Right lobe of liver (tissue), 6 donors: Measurements from ENCODE around the gene STAT3. TPM values are rescaled to one million over a fixed set of nuclear protein-coding genes. Genes with fewer than 3 reads are reported as not detected.
"Not testable (repeated sequence)": the region's sequence is repeated elsewhere in the genome, so short reads cannot be mapped to it uniquely, and the experiment has no call there.

ENCODE experiments used
- ATAC-seq, 4 donors: fragments of 200-7000 bp; cut with Tn5 transposase; one replicate each; pipeline ENCODE4 v1.9.1; 2020; ENCODE audit warnings: mild to moderate bottlenecking in 4 of 4, moderate library complexity in 4 of 4
- DNase-seq, 3 donors: peaks; one replicate each; pipeline ENCODE4 v3.0.0-alpha.2; 2020
- H3K27ac ChIP-seq, 3 donors: fragments of 200-600 bp; one replicate each; pipeline ENCODE4 v1.8.0; 2022
- H3K27me3 ChIP-seq, 2 donors: fragments of 200-600 bp; one replicate each; pipeline ENCODE4 v1.8.0; 2022
- H3K36me3 ChIP-seq, 4 donors: fragments of 200-600 bp; sonication (generic) in 1 of 4; one replicate each; pipeline versions ENCODE4 v1.5.1 to v1.8.0; 2017 to 2022; ENCODE audit warnings: control low read depth in 1 of 4
- H3K4me1 ChIP-seq, 4 donors: fragments of 200-600 bp; sonication (generic) in 1 of 4; one replicate each; pipeline versions ENCODE4 v1.5.1 to v1.8.0; 2017 to 2022; ENCODE audit warnings: control low read depth in 1 of 4
- H3K4me3 ChIP-seq, 3 donors: fragments of 200-600 bp; one replicate each; pipeline ENCODE4 v1.8.0; 2022
- H3K9me3 ChIP-seq, 4 donors: fragments of 200-600 bp; sonication (generic) in 1 of 4; one replicate each; pipeline versions ENCODE4 v1.5.1 to v1.8.0; 2017 to 2022; ENCODE audit warnings: control low read depth in 1 of 4
- POLR2A ChIP-seq: fragments of 450-650 bp; IDR thresholded peaks from one replicate; pipeline ENCODE4 v1.6.1; 2017; ENCODE audit warnings: antibody characterized with exemption, mild to moderate bottlenecking
- WGBS: methylation state at CpG from one replicate; pipeline ENCODE4 v1.1.6; 2018; ENCODE audit warnings: low coverage, low lambda C conversion rate; ENCODE audit not compliant: insufficient coverage; ENCODE audit errors: missing lambda C conversion rate; 5-methylcytosine and 5-hydroxymethylcytosine counted together
- intact Hi-C, 2 donors: fragments of 100-400 bp; cut with DNase I; formaldehyde crosslinking; loops; one replicate each; pipeline versions ENCODE4 v1.11.2 to v1.14.1; 2022
- total RNA-seq, 6 experiments: library from RNA; depleted of rRNA in 2 of 6; stranded (reverse); fragments of >200 nt in 2 of 6; fragmentation: NEBNext Ultra II Directional in 3 of 6; extraction: Animal tissue kit (Norgen Biotek cat#: 25700) in 3 of 6; gene quantifications; one replicate each; pipeline versions ENCODE4 v1.1.0 to v1.2.4, GENCODE V29; 2016 to 2023
- TF ChIP-seq, protein P1 (sequence below), 4 donors: fragments of 200-600 bp in 3 of 4; fragments of 450-650 bp in 1 of 4; IDR thresholded peaks; one replicate each; pipeline versions ENCODE4 v1.5.1 to v1.8.0; 2016 to 2022; ENCODE audit warnings: antibody characterized with exemption in 4 of 4, mild to moderate bottlenecking in 2 of 4
- donor health status: DM: no; HTN: yes; CAD: no.
- donor health status: DM: no; HTN: no; CAD: no.
- donor health status: DM: no; HTN: no; CAD: no.
- donor health status: DM: no; HTN: yes; CAD: no.
- donor health status: DM: no; HTN: yes; CAD: no.

STAT3 gene
- total RNA-seq, 6 experiments from 2014 or later = 108 to 267 (median 208) TPM

DNA sequence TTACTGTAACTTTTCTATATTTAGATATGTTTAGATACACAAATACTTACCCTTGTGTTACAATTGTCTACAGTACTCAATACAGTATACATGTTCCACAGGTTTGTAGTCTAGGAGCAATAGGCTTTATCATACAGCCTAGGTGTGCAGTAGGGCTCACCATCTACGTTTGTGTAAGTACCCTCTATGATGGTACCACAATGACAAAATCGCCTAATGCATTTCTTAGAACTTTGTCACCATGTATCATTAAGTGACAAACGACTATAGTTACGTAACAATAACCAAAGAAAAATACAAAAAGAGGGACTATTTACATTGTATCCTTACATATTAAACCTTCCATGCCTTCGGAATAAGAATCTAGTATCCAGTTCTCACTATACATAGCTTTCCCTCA lies 120.0 kb downstream of the STAT3 start:
- no peaks in the 10 kb centered on the region for H3K9me3 ChIP-seq
- DNase-seq = no peak
- no peak overlapping the region for H3K4me3 ChIP-seq
- H3K36me3 ChIP-seq = no peaks in the 10 kb centered on the region
- peaks cover 0 to 49% (median 12%) of the 10 kb centered on the region in 4 donors for H3K4me1 ChIP-seq
- no peaks in the 10 kb centered on the region for H3K27me3 ChIP-seq
- H3K27ac ChIP-seq = peak overlapping the region; percentile 76 to 91 (median 86)
- no peak for ATAC-seq
- intact Hi-C loops = no loop called here
- 52% methylated on average over 5 of the region's 5 CpGs for WGBS
- TF ChIP-seq, protein P1, sequence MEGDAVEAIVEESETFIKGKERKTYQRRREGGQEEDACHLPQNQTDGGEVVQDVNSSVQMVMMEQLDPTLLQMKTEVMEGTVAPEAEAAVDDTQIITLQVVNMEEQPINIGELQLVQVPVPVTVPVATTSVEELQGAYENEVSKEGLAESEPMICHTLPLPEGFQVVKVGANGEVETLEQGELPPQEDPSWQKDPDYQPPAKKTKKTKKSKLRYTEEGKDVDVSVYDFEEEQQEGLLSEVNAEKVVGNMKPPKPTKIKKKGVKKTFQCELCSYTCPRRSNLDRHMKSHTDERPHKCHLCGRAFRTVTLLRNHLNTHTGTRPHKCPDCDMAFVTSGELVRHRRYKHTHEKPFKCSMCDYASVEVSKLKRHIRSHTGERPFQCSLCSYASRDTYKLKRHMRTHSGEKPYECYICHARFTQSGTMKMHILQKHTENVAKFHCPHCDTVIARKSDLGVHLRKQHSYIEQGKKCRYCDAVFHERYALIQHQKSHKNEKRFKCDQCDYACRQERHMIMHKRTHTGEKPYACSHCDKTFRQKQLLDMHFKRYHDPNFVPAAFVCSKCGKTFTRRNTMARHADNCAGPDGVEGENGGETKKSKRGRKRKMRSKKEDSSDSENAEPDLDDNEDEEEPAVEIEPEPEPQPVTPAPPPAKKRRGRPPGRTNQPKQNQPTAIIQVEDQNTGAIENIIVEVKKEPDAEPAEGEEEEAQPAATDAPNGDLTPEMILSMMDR (IDR thresholded peaks at IDR 0.05) = no peak
- TF ChIP-seq POLR2A = no peak

DNA sequence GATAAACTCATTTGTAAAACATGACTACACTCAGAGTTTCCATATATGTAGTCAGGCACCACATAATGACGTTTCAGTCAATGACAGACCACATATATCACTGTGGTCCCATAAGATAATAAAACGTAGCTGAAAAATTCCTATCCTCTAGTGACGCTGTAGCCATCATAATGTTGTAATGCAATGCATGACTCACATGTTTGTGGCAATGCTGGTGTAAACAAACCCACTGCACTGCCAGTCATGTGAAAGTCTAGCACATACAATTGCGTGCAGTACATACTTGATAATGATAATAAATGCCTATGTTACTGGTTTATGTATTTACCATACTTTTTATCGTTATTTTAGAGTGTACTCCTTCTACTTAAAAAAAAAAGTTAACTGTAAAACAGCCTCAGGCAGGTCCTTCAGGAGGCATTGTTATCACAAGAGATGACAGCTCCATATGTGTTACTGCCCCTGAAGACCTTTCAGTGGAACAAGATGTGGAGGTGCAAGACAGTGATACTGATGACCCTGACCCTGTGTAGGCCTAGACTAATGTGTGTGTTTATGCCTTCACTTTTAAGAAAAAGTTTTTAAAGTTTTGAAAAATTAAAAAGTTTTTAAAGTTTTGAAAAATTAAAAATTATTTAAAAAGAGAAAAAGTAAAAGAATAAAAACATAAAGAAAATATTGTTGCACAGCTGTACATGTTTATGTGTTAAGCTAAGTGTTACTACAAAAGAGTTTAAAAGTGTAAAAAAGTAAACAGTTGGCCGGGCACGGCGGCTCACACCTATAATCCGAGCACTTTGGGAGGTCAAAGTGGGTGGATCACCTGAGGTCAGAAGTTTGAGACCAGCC lies 121.1 kb downstream of the STAT3 start:
- Histone ChIP-seq H3K27me3 (no peaks in the 10 kb centered on the region), H3K27ac (peak overlapping the region in 2 of 3 donors; percentile 26 to 86), H3K4me3 (no peak overlapping the region), H3K9me3 (no peaks in the 10 kb centered on the region), H3K4me1 (peaks cover 0 to 49% (median 12%) of the 10 kb centered on the region in 4 donors), H3K36me3 (no peaks in the 10 kb centered on the region)
- DNase-seq (no peak), ATAC-seq (peak; percentile 46 to 81 (median 58))
- intact Hi-C loops = no loop called here
- TF ChIP-seq, protein P1 (IDR thresholded peaks at IDR 0.05) = no peak
- TF ChIP-seq POLR2A = no peak
- WGBS = 28% methylated on average over 9 of the region's 9 CpGs

DNA sequence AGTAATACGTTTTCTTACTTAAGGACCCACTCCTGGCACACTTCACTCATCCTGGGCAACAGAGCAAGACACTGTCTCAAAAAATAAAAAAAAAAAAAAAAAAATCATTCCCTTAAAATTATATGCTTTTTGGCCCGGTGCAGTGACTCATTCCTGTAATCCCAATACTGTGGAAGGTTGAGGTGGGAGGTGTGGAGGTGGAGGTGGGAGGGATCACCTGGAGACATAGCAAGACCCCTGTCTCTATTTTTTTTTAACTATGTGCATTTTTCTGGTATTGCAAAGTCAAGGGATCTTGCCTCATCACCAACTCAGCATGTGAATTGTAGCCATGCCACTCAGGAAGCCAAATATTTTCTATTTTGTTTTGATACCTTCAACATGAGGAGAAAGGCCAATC lies 121.8 kb downstream of the STAT3 start:
- no peak for ATAC-seq
- 66% methylated on average over 2 of the region's 2 CpGs for WGBS
- TF ChIP-seq, protein P1 (IDR thresholded peaks at IDR 0.05) = no peak

DNA sequence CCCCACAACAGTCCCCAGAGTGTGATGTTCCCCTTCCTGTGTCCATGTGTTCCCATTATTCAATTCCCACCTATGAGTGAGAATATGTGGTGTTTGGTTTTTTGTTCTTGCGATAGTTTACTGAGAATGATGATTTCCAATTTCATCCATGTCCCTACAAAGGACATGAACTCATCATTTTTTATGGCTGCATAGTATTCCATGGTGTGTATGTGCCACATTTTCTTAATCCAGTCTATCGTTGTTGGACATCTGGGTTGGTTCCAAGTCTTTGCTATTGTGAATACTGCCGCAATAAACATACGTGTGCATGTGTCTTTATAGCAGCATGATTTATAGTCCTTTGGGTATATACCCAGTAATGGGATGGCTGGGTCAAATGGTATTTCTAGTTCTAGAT lies 123.9 kb downstream of the STAT3 start:
- H3K4me3 ChIP-seq, H3K9me3 ChIP-seq, DNase-seq, H3K27me3 ChIP-seq, H3K36me3 ChIP-seq, intact Hi-C loops, ATAC-seq, H3K27ac ChIP-seq: not testable (repeated sequence)
- WGBS = 73% methylated on average over 2 of the region's 4 CpGs
- peaks cover 0 to 28% (median 8%) of the 10 kb centered on the region in 4 donors for H3K4me1 ChIP-seq

More for the DNA sequence above, 121.8 kb downstream of the STAT3 start:
- Histone ChIP-seq H3K9me3 (no peaks in the 10 kb centered on the region), H3K27me3 (no peaks in the 10 kb centered on the region), H3K4me3 (no peak overlapping the region), H3K36me3 (no peaks in the 10 kb centered on the region), H3K27ac (peak overlapping the region in 2 of 3 donors; percentile 26 to 86), H3K4me1 (peaks cover 0 to 48% (median 12%) of the 10 kb centered on the region in 4 donors)
- intact Hi-C loops = no loop called here
- no peak for DNase-seq

Other genes with a start within 250 kb of the STAT3 start
- gene RAB5C, start 233.5 kb downstream of the STAT3 start, total RNA-seq = 100 to 1,000 TPM in 1 of 6 experiments, 10 to 100 TPM in 5; 54.0 to 108 (median 65.3) TPM
- under 1 TPM in 1 of 6 experiments, not detected in 5; 0.11 TPM for gene KCNH4, start 207.3 kb downstream of the STAT3 start, total RNA-seq
- not detected for gene HCRT, start 203.0 kb downstream of the STAT3 start, total RNA-seq
- gene GHDC, start 193.9 kb downstream of the STAT3 start, total RNA-seq = 10 to 100 TPM in 5 of 6 experiments, 1 to 10 TPM in 1; 8.8 to 23.9 (median 12.8) TPM
- 10 to 100 TPM; 21.2 to 29.0 (median 26.7) TPM for gene STAT5B, start 112.1 kb downstream of the STAT3 start, total RNA-seq
- 10 to 100 TPM in 1 of 6 experiments, 1 to 10 TPM in 5; 4.8 to 11.5 (median 7.7) TPM for gene STAT5A, start 99.9 kb downstream of the STAT3 start, total RNA-seq
- 10 to 100 TPM in 5 of 6 experiments, 1 to 10 TPM in 1; 8.7 to 29.6 (median 17.4) TPM for gene CAVIN1, start 34.8 kb upstream of the STAT3 start, total RNA-seq
- gene ATP6V0A1, start 70.4 kb upstream of the STAT3 start, total RNA-seq = 10 to 100 TPM; 36.4 to 66.0 (median 49.4) TPM
- 10 to 100 TPM; 36.4 to 81.6 (median 43.7) TPM for gene NAGLU, start 147.8 kb upstream of the STAT3 start, total RNA-seq
- gene HSD17B1, start 164.5 kb upstream of the STAT3 start, total RNA-seq = 1 to 10 TPM in 1 of 6 experiments, under 1 TPM in 5; 0.31 to 1.1 (median 0.87) TPM
- 10 to 100 TPM; 48.1 to 70.5 (median 60.9) TPM for gene COASY, start 173.7 kb upstream of the STAT3 start, total RNA-seq
- 10 to 100 TPM; 34.5 to 46.2 (median 35.2) TPM for gene MLX, start 178.7 kb upstream of the STAT3 start, total RNA-seq
- gene PSMC3IP, start 189.3 kb upstream of the STAT3 start, total RNA-seq = 1 to 10 TPM in 2 of 6 experiments, under 1 TPM in 4; 0.26 to 2.4 (median 0.76) TPM
- gene RETREG3, start 220.9 kb upstream of the STAT3 start, total RNA-seq = 10 to 100 TPM; 31.0 to 49.4 (median 43.2) TPM
- gene TUBG1, start 221.2 kb upstream of the STAT3 start, total RNA-seq = 10 to 100 TPM; 17.9 to 44.5 (median 22.0) TPM